ENCODE results near the gene PRIM2. TPM values are rescaled to one million over a fixed set of nuclear protein-coding genes. Genes with fewer than 3 reads are reported as not detected.
"Not testable (repeated sequence)": the region's sequence is repeated elsewhere in the genome, so short reads cannot be mapped to it uniquely, and the experiment has no call there.

The PRIM2 gene
- total RNA-seq, 1 donor from 2014 or later, result 38.0 TPM

DNA sequence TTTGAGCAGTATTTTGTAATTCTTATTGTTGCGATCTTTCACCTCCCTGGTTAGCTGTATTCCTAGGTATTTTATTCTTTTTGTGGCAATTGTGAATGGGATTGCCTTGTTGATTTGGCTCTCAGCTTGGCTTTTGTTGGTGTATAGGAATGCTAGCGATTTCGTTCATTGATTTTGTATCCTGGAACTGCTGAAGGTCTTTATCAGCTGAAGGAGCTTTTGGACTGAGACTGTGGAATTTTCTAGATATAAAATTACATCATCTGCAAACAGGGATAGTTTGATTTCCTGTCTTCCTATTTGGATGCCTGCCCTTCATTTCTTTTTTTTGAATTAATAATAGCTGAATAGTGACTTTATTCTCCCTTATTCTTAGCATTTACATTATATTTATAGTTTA lies 74.6 kb downstream of the PRIM2 start:
- intact Hi-C loops (cut with micrococcal nuclease); DNase-seq (ENCODE audit: low spot score); H3K4me3 Mint-ChIP-seq; H3K27ac Mint-ChIP-seq; H3K27me3 Mint-ChIP-seq (ENCODE audit: insufficient read depth): not testable (repeated sequence)
- H3K36me3 Mint-ChIP-seq (ENCODE audit: low read depth), result peaks cover 36% of the 10 kb centered on the region
- peaks cover 24% of the 10 kb centered on the region for H3K9me3 Mint-ChIP-seq
- H3K4me1 Mint-ChIP-seq (ENCODE audit: low read depth), result peaks cover 22% of the 10 kb centered on the region

- DNase-seq (ENCODE audit: low spot score); H3K27ac Mint-ChIP-seq; H3K4me1 Mint-ChIP-seq (ENCODE audit: low read depth); H3K4me3 Mint-ChIP-seq; H3K9me3 Mint-ChIP-seq; H3K27me3 Mint-ChIP-seq (ENCODE audit: insufficient read depth); intact Hi-C loops (cut with micrococcal nuclease): not testable (repeated sequence)
- H3K36me3 Mint-ChIP-seq (ENCODE audit: low read depth), result peaks cover 11% of the 10 kb centered on the region
These were observed 101.9 kb downstream of the PRIM2 start for GRCh38 chr6:57419341-57419740.

GRCh38 chr6:57421503-57421902 lies 104.1 kb downstream of the PRIM2 start:
- Mint-ChIP-seq H3K27ac (no peak overlapping the region), H3K36me3 (ENCODE audit: low read depth) (peaks cover 8% of the 10 kb centered on the region), H3K9me3 (no peaks in the 10 kb centered on the region), H3K4me1 (ENCODE audit: low read depth) (peaks cover 4% of the 10 kb centered on the region), H3K4me3 (no peak overlapping the region), H3K27me3 (ENCODE audit: insufficient read depth) (no peaks in the 10 kb centered on the region)
- no peak for DNase-seq (ENCODE audit: low spot score)
- intact Hi-C loops (cut with micrococcal nuclease), result no loop called here

DNA sequence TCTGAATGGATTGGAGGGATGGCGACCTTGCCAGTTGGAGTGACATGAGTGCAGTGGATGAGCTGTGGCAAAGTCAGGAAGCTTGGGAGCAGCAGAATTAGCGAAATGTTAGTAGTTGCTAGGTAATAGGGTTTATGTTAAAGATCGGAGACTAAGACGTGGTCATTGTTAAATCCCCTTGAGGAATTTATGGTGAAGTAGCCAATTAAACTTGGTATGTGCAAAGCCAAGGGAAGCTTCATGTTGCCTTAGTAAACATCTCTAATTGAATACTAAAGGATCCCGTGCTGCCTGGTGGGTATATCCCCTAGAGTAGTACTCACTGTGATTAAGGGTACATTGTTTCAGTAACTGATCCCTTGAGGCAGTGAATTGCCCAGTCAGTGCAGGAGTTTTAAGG lies 106.0 kb downstream of the PRIM2 start:
- peaks cover 4% of the 10 kb centered on the region for H3K4me1 Mint-ChIP-seq (ENCODE audit: low read depth)
- no peaks in the 10 kb centered on the region for H3K9me3 Mint-ChIP-seq
- no peak overlapping the region for H3K4me3 Mint-ChIP-seq
- H3K27me3 Mint-ChIP-seq (ENCODE audit: insufficient read depth), result no peaks in the 10 kb centered on the region
- no peak overlapping the region for H3K27ac Mint-ChIP-seq
- H3K36me3 Mint-ChIP-seq (ENCODE audit: low read depth), result peaks cover 5% of the 10 kb centered on the region
- DNase-seq (ENCODE audit: low spot score), result no peak
- intact Hi-C loops (cut with micrococcal nuclease), result no loop called here

GRCh38 chr6:57431742-57432141 lies 114.3 kb downstream of the PRIM2 start:
- H3K4me1 Mint-ChIP-seq (ENCODE audit: low read depth), result peaks cover 19% of the 10 kb centered on the region
- H3K27ac Mint-ChIP-seq; H3K27me3 Mint-ChIP-seq (ENCODE audit: insufficient read depth); intact Hi-C loops (cut with micrococcal nuclease); H3K36me3 Mint-ChIP-seq (ENCODE audit: low read depth); DNase-seq (ENCODE audit: low spot score); H3K9me3 Mint-ChIP-seq: not testable (repeated sequence)
- H3K4me3 Mint-ChIP-seq, result peak overlapping the region; percentile 9

- DNase-seq (ENCODE audit: low spot score), result no peak
- Mint-ChIP-seq H3K4me3 (peak overlapping the region; percentile 9), H3K4me1 (ENCODE audit: low read depth) (peaks cover 19% of the 10 kb centered on the region), H3K36me3 (ENCODE audit: low read depth) (peaks cover 2% of the 10 kb centered on the region), H3K27me3 (ENCODE audit: insufficient read depth) (no peaks in the 10 kb centered on the region), H3K27ac (no peak overlapping the region), H3K9me3 (no peaks in the 10 kb centered on the region)
- intact Hi-C loops (cut with micrococcal nuclease), result no loop called here
These were observed 114.7 kb downstream of the PRIM2 start for GRCh38 chr6:57432157-57432556.

DNA sequence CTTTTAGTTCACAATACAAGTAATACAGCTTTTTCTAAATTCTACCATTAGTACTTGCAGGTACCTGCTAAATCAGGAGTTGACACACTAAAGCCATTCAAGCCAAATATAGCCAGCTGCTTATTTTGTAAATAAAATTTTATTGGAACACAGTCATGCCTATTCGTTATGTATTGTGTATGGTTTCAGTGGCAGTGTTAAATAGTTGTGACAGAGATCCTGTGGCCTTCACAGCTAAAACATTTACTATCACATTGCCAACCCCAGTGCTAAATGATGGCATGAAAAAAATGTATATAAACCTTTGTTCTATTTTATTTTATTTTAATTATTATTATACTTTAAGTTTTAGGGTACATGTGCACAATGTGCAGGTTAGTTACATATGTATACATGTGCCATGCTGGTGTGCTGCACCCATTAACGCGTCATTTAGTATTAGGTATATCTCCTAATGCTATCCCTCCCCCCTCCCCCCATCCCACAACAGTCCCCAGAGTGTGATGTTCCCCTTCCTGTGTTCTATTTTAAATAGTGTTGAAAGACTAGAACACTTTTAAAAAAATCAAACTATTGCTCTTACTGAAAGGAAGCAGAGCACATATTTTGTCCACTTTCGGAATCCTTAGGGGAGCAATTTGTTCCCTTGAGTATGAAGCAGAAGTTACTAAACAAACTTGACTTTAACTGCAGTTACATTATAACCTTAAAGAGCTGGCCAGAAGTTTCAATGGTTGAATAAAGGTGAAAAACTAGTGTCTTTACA lies 115.7 kb downstream of the PRIM2 start:
- Mint-ChIP-seq H3K27ac (no peak overlapping the region), H3K4me3 (no peak overlapping the region), H3K36me3 (ENCODE audit: low read depth) (peaks cover 2% of the 10 kb centered on the region), H3K4me1 (ENCODE audit: low read depth) (peaks cover 19% of the 10 kb centered on the region), H3K27me3 (ENCODE audit: insufficient read depth) (no peaks in the 10 kb centered on the region), H3K9me3 (no peaks in the 10 kb centered on the region)
- intact Hi-C loops (cut with micrococcal nuclease), result no loop called here
- DNase-seq (ENCODE audit: low spot score), result no peak

- H3K27me3 Mint-ChIP-seq (ENCODE audit: insufficient read depth); H3K27ac Mint-ChIP-seq; intact Hi-C loops (cut with micrococcal nuclease); DNase-seq (ENCODE audit: low spot score); H3K9me3 Mint-ChIP-seq; H3K36me3 Mint-ChIP-seq (ENCODE audit: low read depth); H3K4me3 Mint-ChIP-seq: not testable (repeated sequence)
- peaks cover 19% of the 10 kb centered on the region for H3K4me1 Mint-ChIP-seq (ENCODE audit: low read depth)
These were observed 116.4 kb downstream of the PRIM2 start for GRCh38 chr6:57433790-57434189.

GRCh38 chr6:57434944-57435343 lies 117.5 kb downstream of the PRIM2 start:
- Mint-ChIP-seq H3K9me3 (no peaks in the 10 kb centered on the region), H3K36me3 (ENCODE audit: low read depth) (peaks cover 2% of the 10 kb centered on the region), H3K27ac (no peak overlapping the region), H3K4me1 (ENCODE audit: low read depth) (peaks cover 19% of the 10 kb centered on the region), H3K4me3 (no peak overlapping the region), H3K27me3 (ENCODE audit: insufficient read depth) (no peaks in the 10 kb centered on the region)
- intact Hi-C loops (cut with micrococcal nuclease), result no loop called here
- no peak for DNase-seq (ENCODE audit: low spot score)

DNA sequence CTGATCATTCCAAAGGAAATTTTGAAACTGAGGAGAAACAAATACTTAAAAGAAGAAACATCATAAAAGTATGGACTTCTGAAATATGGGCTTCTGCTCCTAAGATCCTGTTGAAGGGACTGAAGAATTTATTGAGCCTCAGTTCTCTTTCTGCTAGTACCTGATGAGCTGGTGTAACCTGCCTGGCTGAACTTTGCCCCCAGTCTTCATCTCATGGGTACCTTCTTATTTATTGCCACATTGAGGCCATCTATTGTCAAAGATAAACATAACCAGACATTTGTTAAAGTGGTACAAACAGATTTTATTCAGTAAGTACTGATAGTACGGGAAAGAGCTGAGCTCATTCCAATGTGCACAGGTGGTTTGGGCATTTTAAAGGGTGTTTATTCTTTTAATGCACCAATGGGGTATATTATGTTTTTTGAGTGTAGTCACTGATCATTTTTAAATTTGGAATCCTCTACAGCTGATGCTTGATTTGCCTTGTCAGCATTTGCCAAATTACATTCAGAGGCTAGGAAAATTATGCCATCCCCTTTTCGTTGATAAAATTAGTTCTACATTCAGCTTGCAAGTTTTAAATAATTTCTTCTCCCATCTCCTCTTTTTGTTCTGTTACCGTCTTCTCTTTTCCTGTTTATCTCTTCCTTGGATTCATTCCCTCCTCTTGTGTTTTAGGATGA lies 118.2 kb downstream of the PRIM2 start:
- H3K4me3 Mint-ChIP-seq, result no peak overlapping the region
- no peaks in the 10 kb centered on the region for H3K27me3 Mint-ChIP-seq (ENCODE audit: insufficient read depth)
- H3K9me3 Mint-ChIP-seq, result no peaks in the 10 kb centered on the region
- no peak for DNase-seq (ENCODE audit: low spot score)
- H3K27ac Mint-ChIP-seq, result no peak overlapping the region
- intact Hi-C loops (cut with micrococcal nuclease), result no loop called here
- H3K4me1 Mint-ChIP-seq (ENCODE audit: low read depth), result peaks cover 19% of the 10 kb centered on the region
- peaks cover 2% of the 10 kb centered on the region for H3K36me3 Mint-ChIP-seq (ENCODE audit: low read depth)

GRCh38 chr6:57440735-57441134 lies 123.3 kb downstream of the PRIM2 start:
- H3K4me3 Mint-ChIP-seq; H3K36me3 Mint-ChIP-seq (ENCODE audit: low read depth); H3K9me3 Mint-ChIP-seq; DNase-seq (ENCODE audit: low spot score); H3K27ac Mint-ChIP-seq; H3K27me3 Mint-ChIP-seq (ENCODE audit: insufficient read depth); H3K4me1 Mint-ChIP-seq (ENCODE audit: low read depth); intact Hi-C loops (cut with micrococcal nuclease): not testable (repeated sequence)

DNA sequence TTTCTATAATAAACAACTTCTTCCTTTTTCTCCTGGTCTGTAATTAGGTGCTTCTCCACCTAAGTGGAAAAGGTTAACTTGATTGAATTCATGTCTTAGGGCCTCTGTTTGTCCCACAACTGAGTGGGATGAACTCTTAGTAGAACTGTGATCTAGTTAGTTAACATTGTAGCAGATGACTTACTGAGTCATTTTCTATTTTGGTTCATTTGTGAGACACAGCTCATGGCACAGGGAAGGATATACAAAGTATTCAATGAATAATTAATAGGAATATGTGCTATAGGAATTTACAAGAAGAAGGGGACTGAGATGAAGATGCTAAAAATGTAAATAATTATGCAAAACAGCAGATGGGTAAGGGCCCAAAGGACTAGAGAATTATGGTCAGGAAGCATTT lies 124.7 kb downstream of the PRIM2 start:
- H3K9me3 Mint-ChIP-seq; H3K4me3 Mint-ChIP-seq; DNase-seq (ENCODE audit: low spot score); H3K36me3 Mint-ChIP-seq (ENCODE audit: low read depth); H3K27ac Mint-ChIP-seq; intact Hi-C loops (cut with micrococcal nuclease); H3K4me1 Mint-ChIP-seq (ENCODE audit: low read depth); H3K27me3 Mint-ChIP-seq (ENCODE audit: insufficient read depth): not testable (repeated sequence)

DNA sequence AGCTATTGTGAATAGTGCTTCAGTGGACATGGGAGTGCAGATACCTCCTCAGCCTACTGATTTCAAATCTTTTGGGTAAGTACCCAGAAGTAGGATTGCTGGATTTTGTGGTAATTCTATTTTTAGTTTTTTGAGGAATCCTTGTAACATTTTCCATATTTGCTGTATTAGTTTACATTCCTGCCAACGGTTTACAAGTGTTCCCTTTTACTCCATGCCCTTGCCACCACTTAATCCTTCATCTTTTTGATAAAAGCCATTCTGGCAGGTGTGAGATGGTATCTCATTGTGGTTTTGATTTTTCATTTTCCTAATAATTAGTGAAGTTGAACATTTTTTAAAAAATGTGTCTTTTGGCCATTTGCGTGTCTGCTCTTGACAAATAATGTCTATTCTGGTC lies 125.8 kb downstream of the PRIM2 start:
- H3K4me1 Mint-ChIP-seq (ENCODE audit: low read depth); H3K27ac Mint-ChIP-seq; H3K4me3 Mint-ChIP-seq; H3K36me3 Mint-ChIP-seq (ENCODE audit: low read depth); intact Hi-C loops (cut with micrococcal nuclease); H3K9me3 Mint-ChIP-seq; H3K27me3 Mint-ChIP-seq (ENCODE audit: insufficient read depth); DNase-seq (ENCODE audit: low spot score): not testable (repeated sequence)

All from activated T-helper 1 cell treated with anti-CD3 and anti-CD28 coated beads, Interleukin-12 subunit alpha, Interleukin-12 subunit beta, Interleukin-2, Interleukin-4 antibody, amounts not matched to agents 30 ng/mL and 10 ng/mL and 1 ng/mL, durations not matched to agents 14 hours and 24 hours and 36 hours (primary cell).